DND-41 (cell line): ENCODE results near the gene B3GNT5.
A peak's percentile ranks its signal among the peaks of the same experiment; 100 is the strongest.

Experiments used
- ATAC-seq: fragments of 200-7000 bp; cut with Tn5 transposase; 3 replicates; pipeline ENCODE4 v1.9.1; 2021; ENCODE audit warnings: low read depth; ENCODE audit not compliant: insufficient read depth
- DNase-seq: peaks from one replicate; pipeline ENCODE4 v3.0.0-alpha.2; 2020
- H2AFZ ChIP-seq: 2 replicates; pipeline ENCODE4 v1.6.0; 2012; ENCODE audit warnings: low read depth, low read length
- H3K27ac ChIP-seq: 2 replicates; pipeline ENCODE4 v1.5.1; 2012; ENCODE audit warnings: low read length, inconsistent platforms
- H3K27me3 ChIP-seq: fragments of 200-600 bp; sonication (generic); 2 replicates; pipeline ENCODE4 v1.6.0; 2012; ENCODE audit warnings: low read length, mild to moderate bottlenecking, inconsistent platforms; ENCODE audit not compliant: insufficient read depth, poor library complexity
- H3K36me3 ChIP-seq: 2 replicates; pipeline ENCODE4 v1.5.1; 2012; ENCODE audit warnings: low read length, inconsistent platforms; ENCODE audit not compliant: insufficient read depth
- H3K4me1 ChIP-seq: 2 replicates; pipeline ENCODE4 v1.5.1; 2012; ENCODE audit warnings: mild to moderate bottlenecking, low read length; ENCODE audit not compliant: insufficient read depth
- H3K4me2 ChIP-seq: 2 replicates; pipeline ENCODE4 v1.6.0; 2012; ENCODE audit warnings: mild to moderate bottlenecking, moderate library complexity, low read length, inconsistent platforms; ENCODE audit not compliant: insufficient read depth
- H3K4me3 ChIP-seq, 2 experiments: fragments of 200-600 bp in 1 of 2; shearing (Covaris generic) in 1 of 2; 2 replicates each; pipeline ENCODE4 v1.5.1; 2012 to 2016; ENCODE audit warnings: inconsistent platforms in 2 of 2, low read length in 2 of 2, mild to moderate bottlenecking in 2 of 2, low read depth in 1 of 2, moderate library complexity in 1 of 2
- H3K79me2 ChIP-seq: 2 replicates; pipeline ENCODE4 v1.6.0; 2012; ENCODE audit warnings: low read length, inconsistent platforms; ENCODE audit not compliant: insufficient read depth
- H3K9ac ChIP-seq: 2 replicates; pipeline ENCODE4 v1.6.0; 2012; ENCODE audit warnings: low read depth, mild to moderate bottlenecking, inconsistent platforms, low read length, moderate library complexity
- H3K9me3 ChIP-seq: 2 replicates; pipeline ENCODE4 v1.5.1; 2012; ENCODE audit warnings: low read length, moderate library complexity, mild to moderate bottlenecking, inconsistent platforms; ENCODE audit not compliant: insufficient read depth, severe bottlenecking
- H4K20me1 ChIP-seq: 2 replicates; pipeline ENCODE4 v1.6.0; 2012; ENCODE audit warnings: low read length; ENCODE audit not compliant: insufficient read depth
- CTCF ChIP-seq: IDR thresholded peaks from 2 replicates; pipeline ENCODE4 v1.5.1; 2012; ENCODE audit warnings: borderline replicate concordance, low read length, moderate library complexity, mild to moderate bottlenecking; ENCODE audit not compliant: poor library complexity, severe bottlenecking; ENCODE audit errors: extremely low read depth
- EZH2 ChIP-seq: IDR thresholded peaks from 3 replicates; pipeline ENCODE4 v1.6.1; 2012; ENCODE audit warnings: borderline replicate concordance, low read depth, mild to moderate bottlenecking, moderate library complexity, low read length, inconsistent platforms; ENCODE audit not compliant: severe bottlenecking

The B3GNT5 gene

GRCh38 chr3:183275418-183275817 lies 22.4 kb downstream of the B3GNT5 start:
- Histone ChIP-seq H3K9ac (no peak overlapping the region), H3K4me2 (no peak overlapping the region), H3K27me3 (no peaks in the 10 kb centered on the region), H4K20me1 (no peaks in the 10 kb centered on the region), H3K4me1 (0 out of 2 replicates have a peak, but pooled peaks cover 6% of the 10 kb centered on the region), H2AFZ (no peak overlapping the region), H3K4me3 (no peak overlapping the region), H3K79me2 (no peaks in the 10 kb centered on the region), H3K9me3 (no peaks in the 10 kb centered on the region), H3K36me3 (no peaks in the 10 kb centered on the region), H3K27ac (no peak overlapping the region)
- ATAC-seq (peak; percentile 81), DNase-seq (peak; percentile 30)
- TF ChIP-seq CTCF (no peak), EZH2 (no peak)

GRCh38 chr3:183275937-183276336 lies 22.9 kb downstream of the B3GNT5 start:
- DNase-seq = no peak
- H3K4me3 ChIP-seq = no peak overlapping the region
- H3K4me1 ChIP-seq = 0 out of 2 replicates have a peak, but pooled peaks cover 6% of the 10 kb centered on the region
- no peaks in the 10 kb centered on the region for H3K27me3 ChIP-seq
- H3K79me2 ChIP-seq = no peaks in the 10 kb centered on the region
- no peak overlapping the region for H2AFZ ChIP-seq
- H3K9ac ChIP-seq = no peak overlapping the region
- no peaks in the 10 kb centered on the region for H4K20me1 ChIP-seq
- no peak overlapping the region for H3K4me2 ChIP-seq
- ATAC-seq = no peak
- no peak overlapping the region for H3K27ac ChIP-seq
- no peak for TF ChIP-seq CTCF
- H3K9me3 ChIP-seq = no peaks in the 10 kb centered on the region
- no peaks in the 10 kb centered on the region for H3K36me3 ChIP-seq

GRCh38 chr3:183277260-183277659 lies 24.2 kb downstream of the B3GNT5 start:
- Histone ChIP-seq H3K79me2 (no peaks in the 10 kb centered on the region), H3K4me2 (no peak overlapping the region), H3K4me3 (no peak overlapping the region), H3K9ac (no peak overlapping the region), H3K36me3 (no peaks in the 10 kb centered on the region), H2AFZ (no peak overlapping the region), H3K27ac (no peak overlapping the region), H3K4me1 (0 out of 2 replicates have a peak, but pooled peaks cover 6% of the 10 kb centered on the region), H3K9me3 (no peaks in the 10 kb centered on the region), H3K27me3 (no peaks in the 10 kb centered on the region), H4K20me1 (no peaks in the 10 kb centered on the region)
- no peak for TF ChIP-seq EZH2
- TF ChIP-seq CTCF = no peak
- ATAC-seq (no peak), DNase-seq (no peak)
